Bone marrow (tissue), 2 donors: ENCODE data around the gene JAKMIP1.

ENCODE experiments used
- DNase-seq, 2 donors: peaks; one replicate each; lab custom pipeline; 2025; lab: John Stamatoyannopoulos, UW

The JAKMIP1 gene

DNA sequence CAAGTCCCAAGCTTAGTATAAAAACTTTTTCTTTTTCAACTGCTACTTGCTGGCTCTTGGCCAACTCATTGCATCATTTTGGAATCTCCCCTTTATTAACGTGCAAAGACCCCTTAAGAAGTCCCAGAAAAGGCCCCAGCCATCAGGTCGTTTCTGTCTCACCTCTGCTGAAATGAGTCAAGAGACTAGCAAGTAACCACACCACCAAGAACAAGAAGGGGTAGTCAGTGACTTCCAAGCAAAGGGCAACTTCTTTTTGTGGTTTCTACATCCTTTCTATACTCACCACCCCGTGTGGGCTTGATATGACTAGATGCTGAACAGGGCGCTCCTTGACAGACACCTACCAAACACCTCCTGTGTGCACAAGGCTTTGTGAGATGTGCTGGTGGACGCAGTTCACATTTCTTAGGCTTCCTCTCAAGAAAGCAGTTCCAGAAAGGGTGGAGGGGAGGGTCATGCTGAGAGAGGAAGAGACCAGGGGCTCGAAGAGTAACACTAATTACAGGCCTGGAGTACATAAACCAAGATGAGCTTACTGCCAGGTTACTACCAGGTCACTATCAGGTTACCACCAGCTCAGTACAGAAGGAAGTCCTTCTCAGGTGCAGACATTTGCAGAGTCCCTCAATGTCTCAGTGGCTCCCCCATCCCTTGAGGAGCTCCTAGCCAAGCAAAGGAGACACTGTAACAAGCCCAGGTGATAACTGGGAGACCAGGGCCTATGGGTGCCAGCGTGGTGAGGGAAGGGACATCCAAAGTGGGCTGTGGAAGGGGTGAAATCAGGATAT lies 19.3 kb downstream of the JAKMIP1 start:
- no peak for DNase-seq

DNA sequence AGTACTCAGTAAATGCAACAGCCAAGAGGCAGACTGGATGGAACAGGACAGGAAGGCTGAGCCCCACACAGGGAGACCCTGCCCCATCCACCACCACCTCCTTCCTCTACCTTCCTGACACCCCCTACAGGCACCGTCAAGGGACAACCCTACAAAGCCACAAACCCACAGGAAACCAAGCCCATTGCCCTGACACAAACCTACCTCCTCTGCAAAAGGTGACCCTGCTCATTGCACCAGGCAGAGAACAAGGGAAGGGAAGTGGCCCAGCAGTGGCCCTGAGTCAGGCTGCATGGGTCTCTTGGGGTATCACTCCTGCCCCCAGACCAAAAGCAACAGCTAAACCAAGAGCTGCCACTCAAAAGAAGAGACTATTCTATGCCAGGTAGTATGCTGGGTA lies 21.0 kb downstream of the JAKMIP1 start:
- no peak for DNase-seq

DNA sequence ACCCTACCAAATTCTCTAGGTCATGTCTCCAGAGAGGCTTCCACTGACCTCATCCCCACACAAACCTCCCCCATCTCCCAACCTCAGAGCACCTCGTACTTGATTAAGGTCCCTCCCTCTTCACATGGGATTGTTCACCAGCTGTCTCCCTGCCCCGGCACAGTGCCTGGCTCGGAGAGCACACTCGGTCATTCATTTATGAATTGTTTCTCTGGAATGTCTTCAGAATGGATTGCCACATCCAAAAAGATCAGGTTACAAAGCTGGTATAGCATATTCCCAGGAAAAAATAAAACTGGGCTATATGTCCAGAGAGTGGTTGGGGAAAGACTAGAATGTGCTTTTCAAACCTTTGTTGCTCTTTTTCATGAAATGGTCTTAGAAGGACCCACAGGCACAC lies 21.6 kb downstream of the JAKMIP1 start:
- no peak for DNase-seq

DNA sequence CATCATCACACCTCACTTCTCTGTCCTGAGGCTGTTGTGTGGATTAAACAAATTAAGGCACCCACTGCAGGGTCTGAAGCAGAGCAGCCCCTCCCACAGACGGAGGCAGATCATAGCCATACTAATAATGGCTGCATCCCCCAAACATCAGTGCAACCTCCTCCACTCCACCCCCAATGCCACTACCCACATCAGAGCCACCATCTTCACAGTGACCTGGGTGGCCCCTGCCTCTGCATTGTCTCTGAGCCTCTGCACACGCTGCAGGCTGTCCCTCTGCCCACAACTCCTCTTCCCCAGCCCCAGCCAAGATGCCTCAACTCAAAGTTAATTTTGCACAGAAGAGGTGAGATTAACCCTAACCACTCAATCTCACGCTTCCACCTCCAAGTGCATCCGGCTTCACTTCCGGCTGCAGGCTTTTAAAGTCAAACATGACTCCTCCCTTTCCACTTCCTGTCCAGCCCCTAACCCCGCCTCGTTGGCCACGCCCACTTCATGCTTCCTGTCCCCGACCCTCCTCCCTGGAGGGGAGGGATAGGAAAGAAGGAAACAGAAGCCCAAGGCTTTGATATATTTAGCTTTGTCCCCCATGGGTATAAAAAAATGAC lies 22.7 kb downstream of the JAKMIP1 start:
- DNase-seq, result no peak

DNA sequence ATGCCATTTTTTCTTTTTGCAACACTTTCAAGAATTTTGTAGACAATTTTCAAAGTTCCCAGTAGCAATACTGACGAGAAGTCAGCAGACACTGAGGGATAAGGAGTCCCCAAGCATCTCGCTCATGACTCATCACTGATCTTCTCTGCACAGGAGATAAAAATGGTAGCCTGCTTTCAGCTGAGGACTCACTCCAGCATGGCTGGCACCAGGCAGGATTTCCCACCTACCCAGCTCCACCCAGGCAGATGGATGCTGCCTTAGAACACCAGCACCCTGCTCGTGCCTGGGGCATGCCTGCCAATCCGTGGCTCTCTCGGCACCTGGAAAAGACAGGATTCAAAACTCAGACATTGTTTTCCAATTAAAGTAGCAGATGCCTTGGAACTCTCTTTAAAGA lies 24.9 kb downstream of the JAKMIP1 start:
- no peak for DNase-seq

DNA sequence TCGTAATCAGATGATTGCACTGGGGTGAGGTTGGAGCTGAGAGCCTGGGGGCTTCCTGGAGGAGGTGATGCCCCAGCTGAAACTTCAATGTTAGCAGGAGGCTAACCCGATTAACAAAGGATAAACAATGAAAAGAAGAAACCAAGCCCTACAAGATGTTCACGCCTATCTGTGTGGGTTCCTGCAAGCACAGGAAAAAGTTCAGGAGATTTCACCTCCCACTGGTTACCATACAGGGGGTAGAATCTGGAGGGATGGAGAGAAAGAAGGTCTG lies 27.5 kb downstream of the JAKMIP1 start:
- no peak for DNase-seq

DNA sequence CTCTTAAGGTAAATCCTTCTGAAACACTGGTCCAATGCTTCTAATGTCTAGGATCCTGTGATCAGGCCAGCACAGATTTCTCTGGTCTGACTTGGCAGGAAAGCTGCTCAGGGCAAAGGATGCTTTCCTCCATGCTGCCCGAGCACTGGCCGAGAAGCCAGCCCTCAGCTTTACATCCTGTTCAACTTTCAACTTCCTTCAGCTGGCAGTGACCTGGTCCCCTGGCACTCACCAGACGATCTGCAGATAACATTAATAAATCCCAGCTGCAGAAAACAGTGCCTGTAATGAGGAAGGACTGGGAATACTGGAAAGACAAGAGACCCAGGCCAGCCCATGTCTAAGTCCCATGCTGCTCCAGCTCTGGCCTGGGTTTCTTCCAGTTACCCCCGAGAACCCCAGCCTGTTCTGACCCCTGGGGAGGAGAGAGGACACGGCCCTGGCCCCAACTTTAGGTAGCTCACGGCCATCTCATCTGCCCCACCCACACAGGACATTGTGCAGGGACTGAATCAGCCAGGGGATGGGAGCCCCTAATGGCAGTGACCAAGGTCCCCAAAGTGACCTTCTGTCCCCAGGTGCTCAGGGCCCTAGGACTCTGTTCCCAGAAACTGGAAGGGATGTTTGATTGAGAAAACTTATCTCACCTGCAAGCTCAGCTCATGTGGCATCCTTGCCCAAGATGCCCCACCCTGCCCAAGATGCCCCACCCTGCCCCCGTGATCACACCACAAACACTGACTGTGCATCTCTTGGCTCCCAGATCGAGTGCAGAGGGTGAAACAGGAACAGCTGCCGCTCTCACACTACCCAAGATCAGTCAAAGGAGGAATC lies 28.0 kb downstream of the JAKMIP1 start:
- no peak for DNase-seq

DNA sequence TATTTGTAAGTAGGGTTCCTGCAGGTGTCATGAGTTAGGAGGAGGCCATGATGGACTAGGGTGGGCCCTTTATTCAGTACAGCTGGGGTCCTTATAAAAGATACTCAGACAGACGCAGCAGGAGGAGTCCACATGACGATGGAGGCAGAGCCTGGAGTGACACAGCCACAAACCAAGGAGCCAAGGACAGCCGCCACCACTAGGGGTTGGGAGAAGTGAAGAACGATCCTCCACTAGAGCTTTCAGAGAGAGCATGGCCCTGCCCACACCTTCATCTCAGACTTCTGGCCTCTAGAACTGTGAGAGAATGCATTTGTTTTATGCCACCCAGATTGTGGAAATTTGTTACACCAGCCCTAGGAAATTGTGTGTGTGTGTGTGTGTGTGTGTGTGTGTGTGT lies 31.1 kb downstream of the JAKMIP1 start:
- DNase-seq, result no peak

DNA sequence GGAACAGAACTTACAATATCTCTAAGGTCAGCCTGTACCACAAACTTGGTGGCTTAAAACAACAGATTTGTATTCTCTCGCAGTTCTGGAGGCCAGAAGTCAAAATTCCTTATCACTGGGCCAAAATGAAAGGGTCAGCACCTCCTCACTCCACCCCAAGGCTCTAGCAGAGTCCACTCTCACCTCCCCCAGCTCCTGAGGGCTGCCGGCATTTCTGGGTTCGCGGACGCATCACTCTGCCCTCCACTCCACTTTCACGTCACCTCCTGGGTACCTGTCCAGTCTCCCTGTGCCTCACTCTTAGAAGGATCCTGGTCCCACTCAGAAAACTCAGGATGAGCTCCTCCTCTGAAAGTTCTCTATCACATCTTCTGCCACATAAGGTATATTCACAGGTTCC lies 34.6 kb downstream of the JAKMIP1 start:
- no peak for DNase-seq

DNA sequence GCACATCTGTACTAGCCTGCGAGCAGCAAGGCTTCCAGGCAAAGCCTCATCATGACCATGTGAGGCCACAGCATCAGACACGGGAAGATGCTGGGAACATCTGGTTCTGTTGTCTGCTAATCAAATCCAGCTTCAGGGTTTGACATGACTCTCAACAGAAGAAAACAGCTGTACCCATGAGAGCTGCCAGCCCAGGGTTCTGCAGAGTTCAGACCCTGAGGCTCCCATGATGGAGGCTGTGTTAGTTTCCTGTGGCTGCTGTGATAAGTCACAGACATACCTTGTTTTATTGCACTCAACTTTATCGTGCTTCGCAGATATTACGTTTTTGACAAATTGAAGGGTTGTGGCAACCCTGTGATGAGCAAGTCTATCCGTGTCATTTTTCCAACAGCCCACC lies 37.5 kb downstream of the JAKMIP1 start:
- no peak for DNase-seq

DNA sequence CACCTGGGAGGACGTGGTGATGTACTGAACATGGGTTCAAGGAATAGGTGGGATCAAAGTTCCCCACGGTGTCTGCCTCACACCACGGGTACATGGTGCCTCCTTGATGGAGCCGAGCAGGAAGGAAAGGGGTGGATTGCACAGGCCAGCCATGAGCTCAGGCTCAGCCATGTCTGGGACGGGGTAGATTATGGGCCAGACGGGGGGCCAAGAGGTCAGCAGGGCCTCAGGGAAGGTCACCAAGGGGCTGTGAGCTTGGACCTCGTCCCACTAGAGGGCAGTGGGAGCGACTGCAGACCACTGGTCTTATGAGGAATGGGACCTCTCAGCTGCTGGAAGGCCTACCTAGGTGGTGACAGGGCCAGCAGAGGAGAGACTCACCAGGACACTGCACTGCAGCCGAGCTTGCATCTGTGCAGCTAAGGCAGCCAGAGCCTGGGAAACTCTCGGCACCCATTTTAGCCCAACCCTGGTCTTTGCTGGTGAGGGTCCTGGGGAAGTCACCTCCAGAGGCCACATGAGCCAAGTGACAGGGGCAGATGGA lies 38.4 kb downstream of the JAKMIP1 start:
- DNase-seq, result no peak

DNA sequence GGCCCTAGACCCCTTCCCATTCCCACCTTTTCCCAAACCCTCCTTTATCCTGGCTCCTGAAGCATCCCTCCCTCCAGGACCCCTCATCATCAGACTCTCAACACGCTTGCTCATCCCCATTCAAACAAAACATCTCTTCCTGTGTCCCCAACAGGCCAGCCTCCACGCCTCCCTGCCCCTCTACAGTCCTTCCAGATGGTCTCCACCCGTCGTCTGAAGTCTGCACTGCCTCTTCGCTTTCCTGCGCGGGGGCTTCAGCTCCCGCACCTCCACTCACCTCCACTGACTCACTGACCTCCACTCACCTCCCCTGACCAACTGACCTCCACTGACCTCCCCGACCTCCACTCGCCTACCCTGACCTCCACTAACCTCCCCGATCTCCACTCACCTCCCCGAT lies 39.8 kb downstream of the JAKMIP1 start:
- no peak for DNase-seq

DNA sequence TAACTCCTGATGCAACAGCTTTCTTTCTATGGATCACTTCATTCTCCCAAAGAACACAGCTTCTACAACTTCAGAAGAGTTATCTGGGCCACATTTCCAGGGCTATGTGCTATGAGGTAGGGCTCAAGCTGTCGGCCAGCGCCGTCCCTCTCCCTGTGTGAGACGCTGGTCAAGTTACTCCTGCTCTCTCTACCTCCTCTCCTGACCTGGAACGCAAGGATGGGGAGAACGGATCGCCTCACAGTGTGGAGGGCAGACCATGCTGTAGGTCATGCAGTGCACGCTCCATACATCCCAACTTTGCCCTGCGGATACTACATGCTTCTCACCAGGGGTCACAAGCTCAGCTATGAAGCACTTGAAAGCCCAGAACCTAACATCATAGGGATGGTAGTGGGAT lies 42.4 kb downstream of the JAKMIP1 start:
- DNase-seq, result no peak

DNA sequence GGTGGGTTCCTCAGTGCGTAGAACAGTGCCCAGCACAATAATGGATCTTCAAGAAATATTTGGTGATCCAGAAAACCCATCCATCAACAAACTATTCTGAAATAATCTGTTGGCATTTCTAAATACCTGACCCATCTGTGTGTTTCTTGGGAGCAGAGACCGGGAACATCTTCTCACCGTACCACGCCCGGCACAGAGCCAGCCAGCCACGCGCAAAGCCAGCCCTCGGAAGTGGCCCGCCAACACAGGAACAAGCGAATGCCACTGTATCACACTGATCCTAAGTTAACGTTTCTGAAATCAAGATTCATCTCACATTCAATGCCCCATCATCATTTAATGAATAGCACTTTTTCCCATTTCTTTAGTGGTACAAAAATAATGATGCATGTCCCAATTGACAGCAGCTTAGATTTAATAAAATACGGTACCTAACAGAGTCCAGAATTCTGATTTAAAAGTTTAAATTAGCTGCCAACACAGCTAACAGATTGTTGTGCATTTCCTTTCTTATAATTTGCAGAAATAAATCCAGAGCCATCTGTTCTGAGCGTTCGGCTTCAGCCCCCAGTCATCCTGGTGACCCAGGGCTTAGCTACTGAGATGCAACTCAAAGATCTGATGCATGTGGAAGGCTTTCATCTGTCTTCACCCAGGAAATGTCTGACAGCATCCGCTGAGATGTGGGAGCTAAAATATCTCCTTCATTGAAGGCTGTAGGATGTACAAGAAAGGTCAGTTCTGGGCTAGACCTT lies 44.2 kb downstream of the JAKMIP1 start:
- DNase-seq, result no peak

DNA sequence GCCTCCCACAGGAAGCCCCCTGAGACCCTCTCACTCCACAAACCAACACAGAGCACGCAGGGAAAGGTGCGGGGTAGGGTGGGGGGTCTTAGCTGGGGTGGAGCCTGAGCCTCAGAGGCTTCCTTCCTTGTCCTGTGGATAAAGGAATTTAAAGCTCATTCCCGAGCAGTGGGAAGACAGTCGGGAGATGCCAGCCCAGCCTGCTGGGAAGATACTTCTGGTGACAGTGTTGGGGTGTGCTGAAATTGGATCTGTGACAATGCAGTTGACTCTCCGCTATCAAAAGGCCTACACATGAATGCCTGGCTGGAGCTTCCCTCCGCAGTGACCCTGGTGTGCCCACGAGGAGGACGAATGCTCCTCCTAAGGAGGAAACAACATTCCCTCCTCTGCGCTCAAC lies 45.5 kb downstream of the JAKMIP1 start:
- DNase-seq, result no peak

DNA sequence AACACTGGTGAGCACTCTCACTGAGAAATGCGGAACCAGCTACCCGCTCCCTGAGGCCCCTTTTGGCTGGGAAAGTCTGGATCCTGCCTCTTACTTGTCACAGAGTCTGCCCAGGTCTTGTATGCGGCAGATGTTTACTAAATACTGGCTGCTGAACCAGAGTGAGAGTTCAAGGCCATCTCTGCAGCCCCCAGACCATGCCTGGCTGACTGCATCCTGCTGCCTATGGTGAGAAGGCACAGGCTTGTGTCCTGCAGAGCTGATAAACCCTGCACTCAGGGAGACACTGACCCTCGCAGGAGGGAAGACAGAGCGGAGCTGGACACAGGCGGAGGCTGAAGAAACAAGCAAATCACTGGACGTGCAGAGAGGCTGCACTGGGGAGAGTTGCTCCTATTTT lies 46.5 kb downstream of the JAKMIP1 start:
- DNase-seq, result no peak

DNA sequence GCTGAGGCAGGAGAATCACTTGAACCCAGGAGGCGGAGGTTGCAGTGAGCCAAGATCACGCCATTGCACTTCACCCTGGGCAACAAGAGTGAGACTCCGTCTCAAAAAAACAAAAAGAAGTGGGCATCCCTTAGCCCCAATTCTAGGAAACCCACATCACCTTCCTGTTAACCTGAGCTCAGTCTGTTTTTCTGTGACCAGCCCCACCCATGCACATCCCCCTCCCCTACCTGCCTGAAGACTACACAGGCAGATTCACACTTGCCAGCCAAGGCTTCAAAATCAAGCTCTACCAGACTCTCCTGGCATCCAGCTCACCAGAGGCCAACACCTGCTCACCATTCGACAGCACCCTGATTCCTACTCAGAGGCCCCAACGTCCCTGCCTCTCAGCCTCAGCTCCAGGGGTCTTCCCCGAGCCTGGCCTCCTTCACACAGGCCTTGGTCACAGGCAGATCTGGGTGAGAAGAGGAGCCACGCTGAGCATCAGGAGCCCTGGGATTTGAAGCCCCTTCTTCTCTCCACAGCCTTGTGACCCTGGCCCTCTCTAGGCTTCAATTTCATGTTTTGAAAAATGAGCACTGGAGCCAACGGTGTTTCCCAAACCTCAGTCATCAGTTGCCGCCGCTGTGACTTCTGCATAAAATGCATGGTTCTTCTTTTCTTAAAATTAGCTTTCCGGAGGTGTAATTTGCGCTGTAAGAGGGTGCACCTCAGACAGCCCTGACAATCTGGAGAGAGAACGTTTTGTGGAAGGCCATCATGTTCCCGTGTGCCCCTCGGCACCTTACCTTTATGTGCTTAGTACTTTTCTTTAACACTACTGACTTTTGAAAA lies 47.3 kb downstream of the JAKMIP1 start:
- DNase-seq, result no peak

DNA sequence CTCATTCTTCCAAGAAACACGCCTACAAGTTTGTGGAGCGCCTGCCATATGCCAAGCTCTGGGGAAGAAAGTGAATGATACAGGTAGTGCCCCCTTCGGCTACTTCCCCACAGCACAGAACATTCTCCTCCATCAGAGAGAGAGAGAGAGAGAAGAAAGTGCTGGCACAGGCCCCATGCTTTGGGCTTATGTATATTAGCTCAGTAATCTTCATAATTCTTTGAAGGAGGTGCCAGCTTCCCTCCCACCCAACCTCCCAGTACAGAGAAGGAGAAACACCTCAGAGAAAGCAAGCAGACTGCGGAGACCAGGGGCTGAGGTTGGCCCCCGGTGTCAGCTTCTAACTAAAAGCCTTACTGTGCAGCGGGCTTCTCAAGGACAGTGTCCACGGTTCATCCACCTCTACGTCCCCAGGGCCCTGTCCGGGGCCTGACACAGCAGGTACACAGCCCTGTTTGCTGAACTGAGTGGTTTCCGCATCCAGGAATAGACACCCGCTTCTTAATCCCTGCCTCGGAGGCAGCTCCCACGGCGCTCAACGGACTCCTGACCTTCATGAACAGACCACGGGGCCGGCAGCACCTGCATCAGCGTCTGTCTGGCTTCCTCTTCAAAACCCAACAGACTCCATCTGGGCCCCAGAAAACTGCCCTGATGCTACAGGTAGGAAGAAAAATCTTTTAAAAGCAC lies 50.2 kb downstream of the JAKMIP1 start:
- no peak for DNase-seq

DNA sequence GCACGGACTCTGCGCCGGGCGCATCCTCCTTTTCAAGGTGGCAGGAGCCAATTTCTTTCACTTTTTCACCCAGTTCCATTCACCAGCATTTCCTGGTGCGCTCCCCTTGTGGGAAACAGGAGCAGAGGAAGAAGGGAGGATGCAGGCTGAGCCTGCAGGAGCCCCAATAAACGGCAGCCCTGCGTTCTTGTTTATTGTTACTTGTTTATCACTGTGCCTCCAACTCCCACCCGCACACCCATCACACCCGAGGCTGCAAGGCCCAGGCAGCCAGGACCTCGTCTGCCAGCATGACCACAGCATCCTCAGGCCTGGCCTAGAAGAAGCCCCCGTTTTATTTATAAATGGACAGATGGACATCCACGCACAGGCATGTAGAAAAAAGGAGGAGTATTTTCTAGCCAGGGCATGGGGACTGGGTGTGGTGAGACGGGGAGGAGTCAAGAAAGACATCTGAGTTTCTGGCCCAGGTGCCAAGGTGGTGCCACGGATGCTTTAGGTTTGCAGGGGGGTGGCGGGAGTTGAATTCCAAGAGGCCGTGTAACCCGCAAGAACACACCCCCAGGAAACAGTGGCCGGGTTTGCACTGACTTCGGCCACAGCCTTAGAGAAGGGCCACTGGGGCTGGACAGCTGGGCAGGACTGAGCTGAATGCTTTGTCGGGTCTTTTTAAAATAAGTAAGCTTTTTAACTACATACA lies 51.7 kb downstream of the JAKMIP1 start:
- no peak for DNase-seq

DNA sequence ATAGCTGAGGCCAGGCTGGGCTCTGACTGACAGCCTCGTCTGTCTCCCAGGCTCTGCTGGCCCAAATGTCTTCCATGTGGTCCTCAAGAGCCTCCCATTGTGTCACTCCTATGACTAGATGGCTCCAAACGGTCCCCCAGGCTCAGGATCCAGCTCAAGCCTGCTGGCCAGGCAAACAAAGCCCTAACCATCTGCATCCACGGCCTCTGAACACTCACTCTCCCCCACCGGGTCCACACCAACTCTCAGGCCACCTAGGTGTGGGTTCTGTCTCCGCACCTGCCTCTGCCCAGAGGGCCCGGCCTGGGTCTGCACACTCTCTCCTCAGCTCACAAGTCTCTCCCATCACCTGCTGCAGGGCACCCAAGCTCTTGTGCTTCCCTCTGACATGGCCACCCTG lies 52.9 kb downstream of the JAKMIP1 start:
- no peak for DNase-seq
